Cortex of kidney (tissue), 1 donor: ENCODE results near the gene PGK2.

Source experiments
- DNase-seq: peaks from one replicate; lab custom pipeline; 2025; lab: John Stamatoyannopoulos, UW

Gene PGK2

DNA sequence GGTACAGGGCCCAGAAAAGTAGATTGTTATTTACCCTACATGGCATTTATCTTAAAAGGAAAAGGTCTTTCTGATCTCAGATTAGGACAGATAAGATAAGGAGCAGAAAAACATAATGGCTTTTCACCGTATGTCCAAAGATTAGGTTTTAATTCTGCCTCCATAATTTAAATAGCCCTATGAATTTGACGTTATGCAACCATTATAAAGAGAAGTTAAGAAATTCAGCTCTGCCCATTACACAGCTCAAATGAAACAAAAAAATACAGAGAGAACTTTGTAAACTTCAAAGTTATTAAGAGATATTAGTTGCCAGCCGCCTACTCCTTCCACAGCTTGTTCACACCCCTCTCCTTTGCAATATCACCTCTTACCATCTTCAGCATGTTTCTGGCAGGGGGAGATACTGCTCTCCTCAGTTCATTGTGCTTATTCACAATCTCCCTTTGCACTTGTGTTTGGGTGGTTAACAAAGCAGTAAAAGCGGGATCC lies 51.0 kb downstream of the PGK2 start:
- DNase-seq: no peak
